ENCODE data around the gene ARHGEF4.

Gene ARHGEF4

DNA sequence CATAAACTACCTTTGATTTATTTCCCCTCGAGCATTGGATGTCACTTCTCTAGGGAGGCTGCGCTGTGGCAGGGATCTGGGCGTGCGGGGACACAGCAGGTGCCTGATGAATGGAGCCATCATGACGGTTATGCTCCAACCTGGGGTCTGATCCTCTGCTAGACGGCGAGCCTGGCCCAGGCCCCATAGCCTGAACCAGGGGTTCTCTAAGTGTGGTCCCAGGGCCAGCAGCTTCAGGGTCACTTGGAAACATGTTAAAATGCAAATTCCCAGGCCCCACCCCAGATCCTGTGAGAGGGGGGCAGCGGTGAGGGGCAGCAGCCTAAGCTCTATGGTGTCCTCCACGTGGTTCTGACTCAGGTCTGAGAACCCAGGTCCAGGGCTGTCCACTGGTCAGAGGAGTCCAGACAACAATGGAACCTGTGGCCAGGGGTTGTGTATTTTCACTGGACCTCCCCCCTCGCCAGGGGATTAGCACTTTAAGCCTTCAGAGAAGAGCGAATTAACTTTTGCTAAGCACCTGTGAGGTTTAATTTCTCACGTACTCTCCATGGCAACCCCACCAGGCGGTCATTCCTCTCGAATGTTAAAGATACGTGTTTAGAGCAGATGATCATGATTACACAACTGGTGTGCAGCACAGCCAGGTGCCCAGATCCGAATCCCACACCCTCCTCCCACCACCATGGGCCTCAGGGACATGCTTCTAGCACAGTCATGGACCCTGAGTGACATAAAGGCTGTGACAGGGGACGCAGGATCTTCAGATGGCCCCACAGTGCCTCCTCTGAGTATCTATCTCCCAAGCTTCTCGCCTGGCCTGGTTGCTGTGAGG is 1.6 kb upstream of the ARHGEF4 start:
- DNase-seq = no peak

DNA sequence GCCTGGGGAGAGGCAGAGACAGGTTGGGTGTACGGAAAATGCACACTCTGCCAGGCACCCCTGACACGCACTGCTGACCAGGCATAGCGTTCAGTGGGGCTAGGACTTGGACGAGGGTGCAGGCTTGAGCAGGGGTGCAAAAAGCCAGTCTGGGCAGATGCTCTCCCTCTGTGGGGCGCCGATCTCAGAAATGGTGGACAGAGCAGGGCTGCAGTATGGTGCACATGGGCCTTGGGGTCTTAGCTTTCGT is 1.0 kb upstream of the ARHGEF4 start:
- no peak for DNase-seq

DNA sequence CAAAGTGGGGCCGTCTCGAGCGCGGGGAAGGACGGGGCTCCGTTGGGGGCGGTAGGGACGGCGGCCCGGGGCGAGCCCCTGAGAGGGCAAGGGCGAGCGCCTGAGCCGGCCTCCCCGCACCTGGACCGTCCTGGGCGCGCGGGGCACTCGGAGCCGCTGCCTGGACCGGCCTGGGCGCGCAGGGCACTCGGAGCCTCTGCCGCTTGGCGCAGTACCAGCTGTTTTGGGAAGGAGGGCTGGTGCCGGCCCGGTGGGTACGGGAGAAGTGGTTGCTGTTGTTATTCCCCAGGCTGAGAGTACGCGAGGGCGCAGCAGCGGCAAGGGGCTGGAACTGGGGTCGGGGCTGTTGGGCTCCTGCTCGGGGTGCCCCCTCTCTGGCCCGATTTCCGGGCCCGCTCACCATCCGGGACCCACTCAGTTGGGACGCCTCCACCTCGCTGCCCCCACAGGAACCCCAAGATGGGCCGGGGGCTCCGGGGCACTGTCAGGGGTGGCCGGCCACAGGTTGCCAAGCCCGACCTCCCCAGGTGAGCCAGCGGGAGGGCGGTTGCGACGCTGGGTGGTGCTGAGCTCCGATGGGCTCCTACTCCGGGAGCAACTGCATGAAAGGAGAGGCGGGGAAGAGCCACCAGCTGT is 579 bp downstream of the ARHGEF4 start:
- no peak for DNase-seq

DNA sequence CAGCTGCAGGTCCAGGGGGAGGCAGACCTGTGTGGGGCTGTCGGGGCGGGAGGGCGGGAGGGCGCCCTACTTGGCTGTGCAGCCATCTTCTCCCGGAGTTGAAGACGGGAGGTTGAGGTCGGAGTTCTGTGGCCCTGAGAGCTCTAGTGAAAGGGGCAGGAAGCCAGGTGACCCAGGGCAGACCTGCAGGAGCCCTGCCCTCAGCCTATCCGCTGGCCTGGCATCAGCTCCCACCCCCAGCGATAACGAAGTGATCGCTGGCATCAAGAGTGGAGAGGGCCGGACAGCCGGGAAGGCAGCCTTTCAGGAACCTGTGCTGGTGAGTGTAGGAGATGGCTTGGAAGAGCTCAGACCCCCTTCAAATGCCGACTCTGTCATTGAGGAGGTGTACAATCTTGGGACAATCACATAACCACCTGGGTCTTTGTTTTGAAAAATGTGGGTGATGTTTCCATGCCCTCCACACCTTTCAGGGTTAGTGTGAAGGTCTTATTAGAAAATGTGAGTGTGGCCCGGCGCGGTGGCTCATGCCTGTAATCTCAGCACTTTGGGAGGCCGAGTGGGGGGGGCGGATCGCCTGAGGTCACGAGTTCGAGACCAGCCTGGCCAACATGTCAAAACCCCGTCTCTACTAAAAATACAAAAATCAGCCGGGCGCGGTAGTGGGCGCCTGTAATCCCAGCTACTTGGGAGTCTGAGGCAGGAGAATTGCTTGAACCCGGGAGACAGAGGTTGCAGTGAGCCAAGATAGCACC is 1.3 kb downstream of the ARHGEF4 start:
- DNase-seq = no peak

DNA sequence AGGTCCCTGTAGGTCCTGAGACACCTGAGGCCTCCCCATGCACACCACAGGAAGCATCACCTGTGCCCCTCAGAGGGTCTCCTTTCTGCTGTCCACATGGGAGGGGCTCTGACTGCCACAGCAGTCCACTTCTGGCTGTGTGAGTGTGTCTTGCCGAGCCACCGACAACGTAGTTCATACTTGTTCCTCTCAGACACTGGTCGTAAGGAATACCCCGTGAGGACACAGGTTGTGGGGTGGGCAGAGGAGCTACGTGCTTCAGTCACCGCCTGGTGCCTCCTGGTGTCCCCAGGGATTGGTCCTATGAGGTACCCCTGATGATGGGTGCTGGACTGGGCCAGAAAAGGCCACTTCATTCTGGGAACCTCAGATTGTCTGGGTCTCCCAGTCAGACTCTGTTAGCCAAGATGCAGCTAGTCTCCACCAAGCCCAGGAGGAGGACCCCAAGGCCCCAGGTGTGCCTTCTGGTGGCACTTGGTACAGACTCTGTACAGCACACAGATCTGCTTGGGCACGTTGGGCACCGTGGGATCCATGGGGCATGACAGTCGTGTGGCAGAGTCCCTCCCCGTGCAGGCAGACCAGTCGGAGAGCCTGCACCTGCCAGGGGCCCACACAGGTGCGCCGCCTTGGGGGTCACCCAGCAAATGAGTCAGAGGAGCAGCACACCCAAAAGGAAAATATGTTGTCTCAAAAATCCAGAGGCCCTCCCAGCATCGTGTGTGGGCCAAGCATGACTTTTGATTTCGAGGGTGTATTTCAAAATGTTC is 2.5 kb downstream of the ARHGEF4 start:
- no peak for DNase-seq

DNA sequence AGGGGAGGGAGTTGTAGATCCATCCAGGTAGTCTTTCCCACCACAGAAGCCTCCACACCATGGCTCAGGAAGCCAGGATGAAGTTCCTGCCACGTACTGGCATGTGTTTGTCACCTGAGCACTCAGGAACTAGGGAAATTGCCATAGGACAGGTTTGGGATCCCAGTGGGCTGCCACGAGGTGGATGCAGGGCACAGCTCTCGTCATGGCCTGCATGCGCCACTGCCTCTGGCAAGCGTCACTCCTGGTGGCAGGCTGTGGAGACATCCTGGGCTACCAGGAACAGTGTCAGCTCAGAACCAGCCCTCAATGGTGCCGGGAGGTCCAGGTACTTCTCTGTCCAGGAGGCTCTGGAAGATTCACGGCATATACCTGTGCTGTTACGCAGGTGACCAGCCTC is 3.8 kb downstream of the ARHGEF4 start:
- no peak for DNase-seq

DNA sequence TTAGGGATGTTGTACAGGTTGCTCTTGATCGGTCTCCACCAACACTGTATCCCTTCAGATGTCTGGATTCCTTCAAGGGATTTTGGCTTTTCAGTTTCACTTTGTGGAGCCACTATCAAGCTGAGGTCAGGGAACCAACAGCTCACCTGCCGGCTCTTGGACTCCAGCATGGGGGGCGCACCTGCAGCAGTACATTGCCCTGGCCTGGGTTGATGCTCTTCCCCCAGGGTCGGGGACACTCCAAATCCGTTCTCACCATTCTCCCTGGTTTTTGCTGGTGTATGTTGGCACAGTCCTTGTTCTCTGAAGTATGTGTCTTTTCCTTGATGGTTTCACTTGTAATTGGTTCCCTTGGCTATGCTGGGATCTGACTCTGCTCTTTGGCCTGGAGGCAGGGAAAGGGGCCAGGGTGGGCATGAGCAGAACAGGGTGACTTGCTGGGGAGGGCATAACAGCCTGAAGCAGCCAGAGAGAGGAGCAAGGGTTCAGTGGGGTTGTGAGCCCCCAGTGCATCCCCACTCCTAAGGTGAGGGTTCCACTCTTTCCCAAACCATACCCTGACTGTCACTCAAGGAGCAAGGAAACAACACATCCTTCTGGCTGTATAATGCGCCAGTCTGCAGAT is 5.1 kb downstream of the ARHGEF4 start:
- DNase-seq = no peak

DNA sequence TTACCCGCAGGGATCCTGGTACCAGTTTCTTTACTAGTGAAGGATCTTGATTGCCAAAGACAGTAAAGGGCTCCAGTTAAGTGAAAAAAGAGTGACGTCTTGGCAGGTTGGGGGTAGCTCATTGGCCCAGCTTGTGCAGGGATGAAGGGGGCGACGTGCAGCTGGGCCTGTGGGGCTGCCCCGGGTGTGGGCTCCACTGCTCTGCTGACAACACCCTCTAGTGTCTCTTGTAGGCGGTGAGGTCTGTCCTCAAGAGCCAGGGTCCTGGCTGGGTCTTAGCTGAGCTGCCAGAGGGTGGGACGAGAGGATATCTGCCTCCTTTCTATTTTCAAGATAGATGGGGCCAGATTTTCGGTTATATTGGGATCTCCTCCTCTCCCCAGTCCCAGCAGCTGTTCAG is 6.1 kb downstream of the ARHGEF4 start:
- no peak for DNase-seq

DNA sequence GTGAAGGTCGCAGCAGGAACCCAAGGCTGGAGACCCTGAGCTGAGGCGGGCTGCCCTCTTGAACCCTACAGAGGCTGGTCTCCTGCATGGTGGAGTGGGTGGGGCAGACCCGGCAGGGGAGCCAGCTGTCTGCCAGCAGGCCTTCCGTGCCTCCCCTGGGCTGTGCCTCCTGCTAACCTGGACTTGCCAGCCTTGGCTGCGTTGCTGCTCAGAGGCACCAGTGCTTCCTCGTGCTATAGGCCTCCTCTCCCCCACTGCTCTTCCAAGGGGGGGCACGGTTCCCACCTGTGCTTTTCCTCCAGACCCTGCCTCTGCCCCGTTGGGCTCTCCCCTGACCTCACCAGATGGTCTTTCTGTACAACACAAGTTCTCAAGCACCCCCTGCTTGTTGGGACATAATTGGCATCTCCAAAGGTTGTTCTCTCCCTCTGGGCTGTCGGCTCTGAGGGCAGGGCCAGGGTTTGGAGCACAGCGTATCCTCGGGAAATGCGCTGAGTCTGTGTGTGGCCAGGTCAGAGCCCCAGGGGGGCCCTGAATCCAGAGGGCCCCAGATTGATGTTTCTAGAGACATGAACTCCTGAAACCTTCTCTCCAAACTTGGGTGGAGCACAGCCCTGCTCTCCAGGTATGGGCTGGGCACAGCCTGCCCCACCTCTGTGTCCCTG is 6.7 kb downstream of the ARHGEF4 start:
- no peak for DNase-seq

DNA sequence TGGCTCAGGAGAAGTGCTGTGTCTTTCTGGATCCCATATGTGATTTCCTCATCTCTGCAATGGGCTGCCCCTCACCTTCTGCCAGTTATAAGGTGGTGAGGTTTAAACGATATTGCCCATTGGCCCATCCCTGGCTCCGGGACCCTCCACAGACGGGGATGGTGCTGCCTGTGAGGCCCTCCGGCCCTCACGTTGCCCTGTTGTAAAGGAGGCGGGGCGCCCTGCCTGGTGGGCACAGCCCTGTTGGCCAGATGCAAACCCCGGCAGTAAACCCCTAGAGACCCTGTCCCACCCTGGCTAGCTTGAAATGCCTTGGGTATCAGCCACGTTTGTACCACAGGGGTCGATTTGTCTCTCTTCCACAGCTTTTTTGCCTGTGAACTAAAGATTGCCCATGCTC is 7.4 kb downstream of the ARHGEF4 start:
- DNase-seq = no peak

DNA sequence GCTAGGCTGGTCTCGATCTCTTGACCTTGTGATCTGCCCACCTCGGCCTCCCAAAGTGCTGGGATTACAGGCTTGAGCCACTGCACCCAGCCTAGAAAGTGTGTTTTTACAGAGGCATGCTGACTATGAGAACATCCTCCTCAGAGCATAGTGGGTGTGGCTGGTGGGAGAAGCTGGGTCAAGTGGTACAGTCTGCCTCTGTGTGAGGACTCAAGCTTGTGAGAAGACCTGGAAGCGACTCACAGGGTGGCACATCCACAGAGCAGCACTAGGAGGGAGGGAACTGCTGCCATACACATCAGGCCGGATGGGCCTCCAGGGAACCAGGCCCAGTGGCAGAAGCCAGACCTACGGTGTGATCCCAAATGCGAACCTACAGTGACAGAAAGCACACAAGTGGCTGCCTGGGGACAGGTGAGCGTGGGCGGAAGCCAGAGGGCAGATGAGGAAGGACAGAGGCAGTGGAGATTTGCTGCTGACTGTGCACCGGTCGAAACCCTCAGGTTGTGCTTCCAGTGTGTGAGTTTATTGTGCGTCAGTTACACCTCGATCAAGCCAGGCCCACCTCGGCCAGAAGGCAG is 8.9 kb downstream of the ARHGEF4 start:
- no peak for DNase-seq

DNA sequence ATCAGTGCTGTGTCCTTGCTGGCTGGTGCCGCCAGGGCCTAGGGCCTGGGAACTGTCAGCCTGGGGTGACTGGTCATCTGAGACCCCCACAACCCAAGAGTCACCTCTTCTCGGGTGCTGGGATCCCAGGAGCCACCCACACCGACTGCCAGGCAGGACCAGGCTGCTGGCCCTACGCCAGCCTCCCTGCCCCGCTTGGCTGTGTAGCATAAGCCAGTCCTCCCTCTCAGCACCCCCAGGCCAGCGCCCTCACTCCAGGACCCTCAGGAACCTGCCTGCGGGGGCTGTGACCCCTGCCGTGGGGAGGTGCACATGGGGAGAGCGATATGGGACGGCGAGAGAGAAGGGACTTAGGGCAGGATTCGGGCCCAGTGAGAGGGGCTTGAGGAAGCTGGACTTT is 9.5 kb downstream of the ARHGEF4 start:
- no peak for DNase-seq

DNA sequence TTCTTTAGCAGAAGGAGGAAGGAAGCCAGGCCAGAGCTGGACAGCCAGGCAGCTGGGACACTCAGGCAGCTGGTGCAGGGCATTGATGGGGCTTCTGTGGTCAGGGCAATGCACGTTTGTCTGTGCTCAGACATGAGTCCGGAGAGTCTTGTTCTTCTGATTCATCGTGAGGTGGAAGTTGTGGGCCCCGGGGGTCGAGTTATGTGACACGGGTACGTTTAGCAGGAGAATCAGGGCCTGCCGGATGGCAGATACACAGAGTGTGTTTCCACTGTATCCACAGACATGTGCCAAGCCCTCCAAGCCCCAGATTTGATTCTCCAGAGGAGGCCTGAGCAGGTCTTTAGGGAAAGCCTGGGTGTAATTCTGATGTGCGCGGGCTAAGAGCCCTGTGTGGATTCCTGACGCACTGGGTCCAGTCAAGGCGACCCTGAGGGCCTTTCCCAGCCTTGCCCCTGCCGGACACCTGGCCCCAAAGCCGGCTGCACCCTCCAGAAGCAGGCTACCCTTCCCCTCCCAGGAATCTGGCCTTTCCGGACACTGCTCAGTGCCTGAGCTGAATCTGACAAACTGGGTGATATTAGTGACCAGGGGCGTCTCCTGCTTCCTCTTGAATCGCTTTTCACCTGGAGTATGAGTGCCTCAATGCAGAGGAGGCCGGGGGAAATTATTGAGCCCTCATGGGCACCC is 10.1 kb downstream of the ARHGEF4 start:
- no peak for DNase-seq

DNA sequence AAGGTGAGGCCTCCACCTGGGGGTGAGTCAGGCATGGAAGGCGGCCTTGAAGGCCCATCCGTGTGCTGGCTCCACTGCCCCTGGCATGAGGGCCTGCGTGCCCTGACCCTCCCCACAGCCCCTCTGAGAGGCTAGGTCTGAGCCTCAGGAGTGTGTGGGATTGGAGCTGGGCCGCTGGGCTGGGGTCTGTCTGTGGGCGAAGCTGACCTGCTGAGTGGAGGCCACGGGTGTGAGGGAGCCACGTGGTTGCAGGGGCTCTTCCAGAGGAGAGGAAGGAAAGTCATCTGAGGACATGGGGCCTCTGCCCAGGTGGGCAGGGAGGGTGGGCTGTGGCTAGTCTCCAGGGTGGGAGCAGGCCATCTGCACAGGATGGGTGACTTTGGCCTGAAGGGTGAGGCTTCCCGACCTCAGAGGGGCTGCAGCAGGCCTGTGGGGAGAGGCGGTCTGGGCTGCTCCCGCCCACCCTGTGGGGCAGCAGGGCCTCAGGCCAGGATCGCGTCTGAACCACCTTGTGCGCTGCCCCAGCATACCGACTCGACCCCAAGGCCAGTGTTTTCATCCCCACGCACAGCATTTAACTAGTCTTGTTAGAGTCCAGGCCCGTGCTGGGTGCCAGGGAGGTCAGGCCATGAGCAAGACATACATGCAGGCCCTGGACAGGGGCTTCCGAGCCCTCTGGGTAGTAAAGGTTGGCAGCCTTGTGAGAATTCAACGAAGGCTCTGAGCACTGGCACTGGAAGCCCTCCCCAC is 11.2 kb downstream of the ARHGEF4 start:
- DNase-seq = no peak

DNA sequence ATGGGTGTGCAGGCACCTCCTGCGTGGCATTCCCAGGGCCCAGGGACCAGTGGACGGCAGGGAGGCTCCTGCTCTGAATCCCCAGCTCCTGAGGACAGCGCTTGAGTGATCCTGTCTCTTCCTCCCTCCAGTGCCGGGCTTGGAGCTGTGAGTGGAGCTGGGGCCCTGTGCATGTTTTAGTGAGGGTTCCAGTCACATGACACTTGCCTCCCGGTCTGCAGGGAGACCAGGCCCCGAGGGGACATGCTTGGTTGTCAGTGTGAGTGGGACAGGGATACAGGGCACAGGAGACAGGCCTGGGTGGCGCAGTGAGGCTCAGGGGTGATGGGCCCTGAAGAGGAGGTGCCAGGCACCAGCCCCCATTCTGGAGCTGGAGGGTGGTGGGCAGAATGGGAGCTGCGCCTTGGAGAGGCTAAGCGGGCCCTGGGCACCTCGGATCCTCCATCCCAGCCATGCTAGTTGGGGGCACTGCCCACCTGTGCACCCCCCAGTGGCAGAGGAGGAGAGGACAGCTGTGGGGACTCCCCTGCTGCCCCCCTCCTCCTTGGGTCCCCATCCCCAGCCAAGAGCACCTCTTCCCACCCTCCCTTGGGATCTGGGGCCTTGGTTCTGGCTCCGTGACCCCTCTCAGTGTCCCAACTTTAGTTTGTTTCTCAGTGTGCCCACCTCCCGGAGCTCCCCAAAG is 12.0 kb downstream of the ARHGEF4 start:
- no peak for DNase-seq

DNA sequence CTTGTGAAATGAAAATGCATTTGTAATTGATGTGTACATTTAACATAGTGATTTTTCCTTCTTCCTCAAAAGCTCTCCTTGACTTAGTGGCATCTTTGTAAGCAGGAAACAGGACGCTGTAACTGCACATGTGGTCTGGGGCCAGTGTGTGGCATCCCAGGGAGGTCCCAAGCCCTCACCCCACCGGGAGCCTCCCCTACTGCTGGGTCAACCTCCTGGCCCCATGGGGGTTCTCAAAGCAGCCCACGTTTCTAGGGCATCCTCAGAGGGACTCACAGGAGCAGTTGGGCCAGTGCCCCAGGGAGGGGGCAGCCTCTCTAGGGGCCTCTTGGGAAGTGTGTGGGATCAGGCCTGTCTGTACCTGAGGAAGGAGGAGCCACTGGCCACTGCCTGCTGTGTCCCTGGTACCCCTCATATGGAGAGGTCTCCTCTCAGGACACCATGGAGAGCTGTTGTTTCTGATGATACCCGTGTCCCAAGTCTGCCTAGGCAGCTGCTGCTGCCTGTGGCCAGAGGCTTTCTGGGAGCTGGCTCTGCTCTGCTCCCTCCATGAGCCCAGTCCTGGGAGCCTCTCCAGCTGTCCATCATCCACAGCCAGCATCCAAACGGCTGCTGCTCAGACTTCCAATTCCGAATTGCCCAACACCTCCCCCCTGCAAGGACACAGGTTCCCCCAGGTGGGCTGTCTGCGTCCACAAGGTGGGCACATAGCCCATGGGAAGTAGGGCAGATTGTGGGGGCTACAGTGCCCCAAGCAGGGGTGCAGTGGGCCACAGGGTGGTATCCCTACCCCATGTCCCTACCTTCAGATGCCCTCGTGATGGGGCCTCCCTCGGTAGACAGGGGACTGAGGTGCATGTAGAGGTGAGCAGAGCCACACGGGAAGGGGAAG is 13.4 kb downstream of the ARHGEF4 start:
- no peak for DNase-seq

DNA sequence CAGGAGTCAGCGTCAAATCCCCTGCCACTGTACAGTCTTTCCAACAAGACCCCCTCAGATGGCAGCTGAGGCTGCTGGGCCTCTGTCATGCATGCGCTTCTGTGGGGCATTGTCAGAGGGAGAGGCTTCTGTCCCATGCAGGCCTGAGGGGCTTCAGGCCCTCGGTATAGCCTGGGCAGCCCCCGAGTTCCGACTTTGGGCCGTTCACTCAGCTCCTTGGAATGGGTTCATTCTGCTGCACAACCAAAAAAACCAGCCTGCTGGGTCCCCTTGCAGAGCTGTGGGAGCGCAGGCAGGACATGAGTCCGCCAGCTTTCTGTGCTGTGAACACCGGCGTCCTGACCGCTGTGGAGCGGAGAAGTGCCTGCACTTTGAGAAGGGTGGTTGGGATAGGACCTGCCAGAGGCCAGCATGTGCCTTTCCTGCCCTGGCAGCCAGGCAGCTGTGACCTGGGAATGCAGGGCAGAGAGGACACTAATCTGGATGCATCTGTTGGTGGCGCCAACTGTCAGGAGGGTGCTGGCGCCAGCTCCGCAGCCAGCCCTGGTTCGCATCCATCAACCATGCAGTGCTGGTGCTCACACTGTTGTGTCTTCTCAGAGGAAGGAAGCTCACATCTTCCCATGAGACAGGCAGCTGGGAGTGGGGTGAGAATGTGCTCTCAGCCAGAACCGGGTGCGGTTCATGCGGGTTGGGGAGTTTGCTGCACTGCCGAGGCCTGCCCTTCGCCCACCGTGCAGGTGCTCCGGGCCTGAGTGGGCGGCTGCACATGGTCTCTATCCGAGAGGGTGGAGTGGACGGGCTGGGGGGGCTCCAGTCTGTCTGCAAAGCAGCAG is 14.3 kb downstream of the ARHGEF4 start:
- no peak for DNase-seq

Data from NCI-H1436 (cell line).